ENCODE data around the gene RHOT1. TPM values are rescaled to one million over a fixed set of nuclear protein-coding genes. Genes with fewer than 3 reads are reported as not detected.
"Not testable (repeated sequence)": the region's sequence is repeated elsewhere in the genome, so short reads cannot be mapped to it uniquely, and the experiment has no call there.

The RHOT1 gene
- total RNA-seq, 1 experiment from 2014 or later, result 44.7 TPM

DNA sequence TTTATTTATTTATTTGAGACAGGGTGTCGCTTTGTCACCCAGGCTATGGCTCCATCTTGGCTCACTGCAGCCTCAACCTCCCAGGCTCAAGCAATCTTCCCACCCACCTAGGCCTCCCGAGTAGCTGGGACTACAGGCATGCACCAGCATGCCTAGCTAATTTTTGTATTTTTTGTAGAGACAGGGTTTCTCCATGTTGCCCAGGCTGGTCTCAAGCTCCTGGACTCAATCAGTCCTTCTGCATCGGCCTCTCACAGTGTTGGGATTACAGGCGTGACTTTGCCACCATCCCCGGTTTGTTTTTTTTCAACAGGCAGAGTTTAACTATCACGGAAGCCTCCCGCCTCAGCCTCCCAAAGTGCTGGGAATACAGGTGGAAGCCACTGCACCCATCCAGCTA is 13.8 kb upstream of the RHOT1 start:
- not testable (repeated sequence) for H3K27ac ChIP-seq; H3K36me3 ChIP-seq; DNase-seq (ENCODE audit: low read depth in 1 of 2, low spot score in 2 of 2); H3K27me3 ChIP-seq (replicated peaks); H3K9me3 ChIP-seq (replicated peaks); H3K4me1 ChIP-seq (replicated peaks); H3K4me3 ChIP-seq

DNA sequence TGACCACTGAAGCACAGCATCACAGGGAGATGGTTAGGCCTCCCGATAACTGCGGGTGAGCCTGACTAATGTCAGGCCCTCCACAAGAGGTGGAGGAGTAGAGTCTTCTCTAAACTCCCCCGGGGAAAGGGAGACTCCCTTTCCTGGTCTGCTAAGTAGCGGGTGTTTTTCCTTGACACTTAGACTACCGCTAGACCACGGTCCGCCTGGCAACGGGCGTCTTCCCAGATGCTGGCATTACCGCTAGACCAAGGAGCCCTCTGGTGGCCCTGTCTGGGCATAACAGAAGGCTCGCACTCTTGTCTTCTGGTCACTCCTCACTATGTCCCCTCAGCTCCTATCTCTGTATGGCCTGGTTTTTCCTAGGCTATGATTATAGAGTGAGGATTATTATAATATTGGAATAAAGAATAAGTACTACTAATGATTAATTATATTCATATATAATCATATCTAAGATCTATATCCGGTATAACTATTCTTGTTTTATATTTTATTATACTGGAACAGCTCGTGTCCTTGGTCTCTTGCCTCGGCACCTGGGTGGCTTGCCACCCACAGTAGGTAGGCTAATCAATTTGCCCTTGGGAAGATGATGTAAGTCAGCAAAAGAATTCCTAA is 6.7 kb upstream of the RHOT1 start:
- H3K27ac ChIP-seq; H3K4me1 ChIP-seq (replicated peaks); H3K4me3 ChIP-seq; H3K36me3 ChIP-seq; H3K9me3 ChIP-seq (replicated peaks); H3K27me3 ChIP-seq (replicated peaks): not testable (repeated sequence)
- peak in 1 of 2 experiments; percentile 63 for DNase-seq (ENCODE audit: low read depth in 1 of 2, low spot score in 2 of 2)

DNA sequence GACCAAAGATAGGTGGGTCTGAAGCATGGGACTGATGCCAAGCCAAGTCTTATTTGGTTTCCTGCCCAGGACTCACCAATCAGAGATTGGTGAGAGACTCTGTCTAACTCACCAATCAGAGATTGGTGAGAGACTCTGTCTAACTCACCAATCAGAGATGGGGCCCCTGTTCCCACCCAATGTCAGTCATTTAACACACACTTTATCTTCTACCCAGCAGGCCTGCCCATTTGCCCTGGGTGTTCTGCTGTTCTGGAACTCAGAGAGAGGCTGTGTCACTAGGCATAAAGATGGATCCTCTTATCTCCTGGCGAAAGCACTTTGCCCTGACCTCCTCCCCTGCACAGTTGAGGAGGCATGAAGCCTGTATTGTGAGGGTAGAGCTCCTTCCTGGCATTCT is 5.4 kb upstream of the RHOT1 start:
- no peak for DNase-seq (ENCODE audit: low read depth in 1 of 2, low spot score in 2 of 2)
- Histone ChIP-seq H3K36me3 (no peaks in the 10 kb centered on the region), H3K27me3 (replicated peaks) (no peaks in the 10 kb centered on the region), H3K4me1 (replicated peaks) (peaks cover 9% of the 10 kb centered on the region), H3K27ac (no peak overlapping the region), H3K9me3 (replicated peaks) (no peaks in the 10 kb centered on the region), H3K4me3 (no peak overlapping the region)

DNA sequence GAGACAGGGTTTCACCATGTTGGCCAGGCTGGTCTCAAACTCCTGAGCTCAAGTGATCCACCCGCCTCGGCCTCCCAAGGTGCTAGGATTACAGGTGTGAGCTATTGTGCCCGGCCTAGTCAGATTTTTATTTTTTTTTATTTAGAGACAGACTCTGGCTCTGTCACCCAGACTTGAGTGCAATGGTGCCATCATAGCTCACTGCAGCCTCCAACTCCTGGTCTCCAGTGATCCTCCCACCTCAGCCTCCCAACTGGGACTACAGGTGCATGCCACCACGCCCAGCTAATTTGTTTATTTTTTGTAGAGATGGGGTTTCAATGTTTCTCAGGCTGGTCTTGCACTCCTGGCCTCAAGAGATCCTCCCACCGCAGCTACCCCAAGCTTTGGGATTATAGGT is 2.8 kb upstream of the RHOT1 start:
- not testable (repeated sequence) for H3K9me3 ChIP-seq (replicated peaks); H3K36me3 ChIP-seq; H3K27me3 ChIP-seq (replicated peaks); H3K27ac ChIP-seq; DNase-seq (ENCODE audit: low read depth in 1 of 2, low spot score in 2 of 2); H3K4me3 ChIP-seq
- peaks cover 18% of the 10 kb centered on the region for H3K4me1 ChIP-seq (replicated peaks)

DNA sequence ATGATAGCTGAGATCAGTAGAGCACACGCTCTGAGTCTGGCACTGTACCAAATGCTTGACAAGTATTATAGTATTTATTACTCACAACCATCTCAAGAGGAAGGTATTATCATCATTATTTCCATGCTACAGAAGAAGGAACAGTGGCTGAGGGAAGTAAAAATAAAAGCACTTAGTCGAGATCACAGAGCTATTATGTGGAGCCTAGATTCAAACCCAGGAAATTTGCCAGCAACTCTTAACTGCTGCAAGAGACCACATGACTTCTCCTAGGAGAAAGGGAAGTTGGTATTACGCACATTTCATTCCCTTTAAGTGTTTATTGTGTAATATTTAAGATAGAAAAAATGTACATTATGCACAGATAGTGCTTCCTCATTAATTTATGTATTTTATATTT is 1.0 kb upstream of the RHOT1 start:
- H3K9me3 ChIP-seq (replicated peaks), result no peaks in the 10 kb centered on the region
- peak overlapping the region; percentile 83 for H3K4me3 ChIP-seq
- H3K4me1 ChIP-seq (replicated peaks), result peaks cover 18% of the 10 kb centered on the region
- peak in 1 of 2 experiments; percentile 31 for DNase-seq (ENCODE audit: low read depth in 1 of 2, low spot score in 2 of 2)
- peak overlapping the region; percentile 75; the same call in 1 of the 2 replicates for H3K27ac ChIP-seq
- no peaks in the 10 kb centered on the region for H3K27me3 ChIP-seq (replicated peaks)
- peaks cover 3% of the 10 kb centered on the region; the same call in 1 of the 2 replicates for H3K36me3 ChIP-seq

DNA sequence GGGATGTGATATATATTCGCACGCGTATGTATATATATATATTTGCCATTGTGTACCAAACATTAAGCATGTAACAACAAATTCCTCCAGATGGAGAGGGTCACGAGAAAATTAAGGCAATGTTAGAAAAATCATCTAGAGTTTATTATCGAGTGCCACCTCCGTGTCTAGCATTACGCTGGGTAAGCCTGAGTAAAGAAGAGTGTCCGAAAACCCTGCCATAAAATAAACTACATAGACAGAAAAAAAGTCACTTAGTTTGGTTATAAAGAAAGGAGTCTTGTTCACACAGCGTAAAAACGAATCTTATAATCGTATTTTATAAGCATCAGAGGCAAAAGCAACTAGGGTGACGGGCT is 644 bp upstream of the RHOT1 start:
- Histone ChIP-seq H3K9me3 (replicated peaks) (no peaks in the 10 kb centered on the region), H3K27ac (peak overlapping the region; percentile 75), H3K4me3 (peak overlapping the region; percentile 83), H3K4me1 (replicated peaks) (peaks cover 18% of the 10 kb centered on the region), H3K36me3 (peaks cover 3% of the 10 kb centered on the region; the same call in 1 of the 2 replicates), H3K27me3 (replicated peaks) (no peaks in the 10 kb centered on the region)
- no peak for DNase-seq (ENCODE audit: low read depth in 1 of 2, low spot score in 2 of 2)

DNA sequence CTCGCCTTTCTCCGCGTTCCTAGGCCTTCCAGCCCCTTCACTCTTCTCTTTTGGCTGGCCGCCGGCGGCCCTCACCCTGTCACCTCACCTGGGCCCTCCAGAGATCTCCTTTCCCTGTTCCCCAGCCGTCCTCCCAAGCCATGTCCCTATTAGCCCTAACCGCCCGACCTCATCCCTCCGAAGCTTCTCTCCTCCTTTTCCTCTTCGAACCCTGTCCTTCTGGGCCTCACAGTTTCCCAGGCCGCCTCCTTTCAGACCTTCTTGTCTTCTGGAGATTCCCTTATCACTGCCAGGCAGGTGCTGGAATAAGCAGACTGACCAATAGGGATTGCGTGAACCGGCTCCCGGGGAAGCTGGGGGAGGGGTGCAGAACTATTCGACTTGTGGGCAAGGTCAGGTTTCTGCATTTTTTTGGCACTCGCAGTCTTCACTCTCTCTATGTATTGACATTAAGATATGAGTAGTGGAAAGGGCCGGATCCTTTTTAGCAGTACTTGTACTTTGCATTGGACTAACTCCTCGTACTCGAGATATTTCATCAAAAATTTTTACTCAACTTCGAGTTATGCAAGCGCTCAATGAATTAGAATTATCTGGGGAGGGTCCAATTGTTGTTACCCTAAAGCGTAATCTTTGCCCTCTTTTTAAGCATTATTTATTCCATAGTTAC is 690 bp downstream of the RHOT1 start:
- no peak overlapping the region for H3K27ac ChIP-seq
- H3K27me3 ChIP-seq (replicated peaks), result no peaks in the 10 kb centered on the region
- peaks cover 3% of the 10 kb centered on the region; the same call in 1 of the 2 replicates for H3K36me3 ChIP-seq
- H3K4me1 ChIP-seq (replicated peaks), result peaks cover 18% of the 10 kb centered on the region
- H3K9me3 ChIP-seq (replicated peaks), result no peaks in the 10 kb centered on the region
- peak; percentile 35 to 57 for DNase-seq (ENCODE audit: low read depth in 1 of 2, low spot score in 2 of 2)
- peak overlapping the region; percentile 83 for H3K4me3 ChIP-seq

DNA sequence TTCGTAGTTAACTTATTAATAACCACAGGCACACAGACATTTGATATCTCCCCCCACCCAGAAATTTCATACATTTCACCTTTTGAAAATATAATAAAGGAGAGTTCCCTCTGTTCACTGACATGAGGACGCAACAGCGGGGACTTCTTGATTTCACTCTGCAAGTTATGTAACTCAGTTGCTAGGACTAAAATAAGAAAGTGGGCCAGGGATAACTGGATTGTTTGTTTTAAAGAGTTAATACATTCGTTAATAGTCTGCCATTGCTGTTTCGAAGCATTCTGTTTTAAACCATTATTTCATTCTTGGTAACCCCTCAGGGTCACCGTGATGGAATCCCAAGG is 1.2 kb downstream of the RHOT1 start:
- Histone ChIP-seq H3K4me1 (replicated peaks) (peaks cover 18% of the 10 kb centered on the region), H3K36me3 (peaks cover 3% of the 10 kb centered on the region; the same call in 1 of the 2 replicates), H3K27ac (no peak overlapping the region), H3K4me3 (peak overlapping the region; percentile 83), H3K27me3 (replicated peaks) (no peaks in the 10 kb centered on the region), H3K9me3 (replicated peaks) (no peaks in the 10 kb centered on the region)
- DNase-seq (ENCODE audit: low read depth in 1 of 2, low spot score in 2 of 2), result no peak

DNA sequence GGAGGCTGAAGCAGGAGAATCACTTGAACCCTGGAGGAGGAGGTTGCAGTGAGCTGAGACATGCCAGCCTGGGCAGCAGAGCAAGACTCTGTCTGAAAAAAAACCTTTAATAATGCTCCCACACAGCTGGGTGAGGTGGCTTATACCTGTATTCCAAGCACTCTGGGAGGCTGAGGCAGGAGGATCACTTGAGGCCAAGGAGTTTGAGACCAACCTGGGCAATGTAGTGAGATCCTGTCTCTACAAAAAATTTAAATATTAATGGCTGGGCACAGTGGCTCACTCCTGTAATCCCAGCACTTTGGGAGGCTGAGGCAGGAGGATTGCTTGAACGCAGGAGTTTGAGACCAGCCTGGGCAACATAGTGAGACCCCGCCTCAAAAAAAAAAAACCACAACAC is 2.1 kb downstream of the RHOT1 start:
- DNase-seq (ENCODE audit: low read depth in 1 of 2, low spot score in 2 of 2); H3K27me3 ChIP-seq (replicated peaks): not testable (repeated sequence)

DNA sequence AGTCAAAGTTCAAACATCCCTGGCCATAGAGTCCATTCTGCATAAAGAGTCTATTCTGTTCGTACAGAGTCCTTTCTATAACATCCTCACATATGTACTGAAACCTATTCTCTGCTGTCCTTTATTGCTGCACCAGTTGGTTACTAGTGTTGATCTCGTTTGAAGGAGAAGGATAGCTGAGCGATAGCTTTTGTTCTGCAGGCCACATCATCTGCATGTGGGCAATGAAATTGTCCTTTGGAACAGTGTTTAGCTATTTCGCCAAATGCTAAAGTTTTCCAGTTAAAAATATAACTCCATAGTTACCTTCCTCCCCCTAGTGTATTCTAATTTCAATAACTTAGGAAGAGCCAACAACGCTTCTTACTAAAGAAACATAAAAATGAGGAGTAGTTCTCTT is 6.0 kb downstream of the RHOT1 start:
- H3K27me3 ChIP-seq (replicated peaks), result no peaks in the 10 kb centered on the region
- H3K4me3 ChIP-seq, result no peak overlapping the region
- H3K27ac ChIP-seq, result no peak overlapping the region
- H3K4me1 ChIP-seq (replicated peaks), result peaks cover 4% of the 10 kb centered on the region
- H3K9me3 ChIP-seq (replicated peaks), result no peaks in the 10 kb centered on the region
- no peak for DNase-seq (ENCODE audit: low read depth in 1 of 2, low spot score in 2 of 2)
- peaks cover 6% of the 10 kb centered on the region for H3K36me3 ChIP-seq

More for the DNA sequence above, 2.1 kb downstream of the RHOT1 start:
- peaks cover 18% of the 10 kb centered on the region for H3K4me1 ChIP-seq (replicated peaks)
- H3K36me3 ChIP-seq; H3K4me3 ChIP-seq; H3K27ac ChIP-seq; H3K9me3 ChIP-seq (replicated peaks): not testable (repeated sequence)

DNA sequence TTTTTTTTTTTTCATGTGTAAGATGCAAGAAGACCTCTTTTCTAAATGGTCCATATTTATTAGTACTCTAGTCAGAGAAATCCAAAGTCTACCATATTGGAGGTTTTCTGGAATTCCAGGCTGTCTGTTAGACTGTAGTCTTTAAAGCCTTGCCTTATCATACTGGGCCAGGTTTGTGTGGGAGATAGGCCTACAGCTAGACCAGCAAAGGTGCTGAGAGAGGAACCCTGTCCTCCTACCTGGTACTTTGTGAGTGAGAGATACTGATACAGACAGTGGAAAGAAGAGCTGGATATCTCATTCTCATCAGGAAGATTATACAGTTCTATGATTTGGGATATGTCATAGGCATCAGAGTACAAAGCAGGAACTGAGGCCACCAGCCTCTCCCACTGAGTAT is 8.1 kb downstream of the RHOT1 start:
- Histone ChIP-seq H3K4me3 (no peak overlapping the region), H3K4me1 (replicated peaks) (no peaks in the 10 kb centered on the region), H3K27ac (no peak overlapping the region), H3K36me3 (peaks cover 10% of the 10 kb centered on the region), H3K27me3 (replicated peaks) (no peaks in the 10 kb centered on the region), H3K9me3 (replicated peaks) (no peaks in the 10 kb centered on the region)
- DNase-seq (ENCODE audit: low read depth in 1 of 2, low spot score in 2 of 2), result no peak

DNA sequence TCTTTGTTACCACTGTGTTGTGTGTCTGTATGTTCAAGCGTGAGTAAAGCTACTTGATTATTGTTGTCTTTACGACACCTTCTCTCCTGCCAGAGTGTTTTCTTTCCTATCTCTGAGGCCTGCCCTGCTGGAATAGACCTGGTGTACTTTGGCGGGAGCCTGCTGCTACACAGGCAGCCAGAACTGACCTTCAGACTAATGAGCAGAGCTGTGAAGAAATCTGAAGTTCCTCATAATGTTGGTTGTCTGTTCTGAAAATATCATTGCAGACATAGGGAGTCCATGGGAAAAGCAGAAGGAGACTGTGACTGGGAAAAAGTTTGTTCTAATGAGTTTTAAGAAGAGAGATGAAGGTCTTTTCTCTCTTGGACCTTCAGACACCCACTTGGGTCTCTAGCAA is 9.8 kb downstream of the RHOT1 start:
- Histone ChIP-seq H3K4me3 (no peak overlapping the region), H3K27me3 (replicated peaks) (no peaks in the 10 kb centered on the region), H3K9me3 (replicated peaks) (no peaks in the 10 kb centered on the region), H3K27ac (no peak overlapping the region), H3K36me3 (peaks cover 15% of the 10 kb centered on the region), H3K4me1 (replicated peaks) (no peaks in the 10 kb centered on the region)
- no peak for DNase-seq (ENCODE audit: low read depth in 1 of 2, low spot score in 2 of 2)

DNA sequence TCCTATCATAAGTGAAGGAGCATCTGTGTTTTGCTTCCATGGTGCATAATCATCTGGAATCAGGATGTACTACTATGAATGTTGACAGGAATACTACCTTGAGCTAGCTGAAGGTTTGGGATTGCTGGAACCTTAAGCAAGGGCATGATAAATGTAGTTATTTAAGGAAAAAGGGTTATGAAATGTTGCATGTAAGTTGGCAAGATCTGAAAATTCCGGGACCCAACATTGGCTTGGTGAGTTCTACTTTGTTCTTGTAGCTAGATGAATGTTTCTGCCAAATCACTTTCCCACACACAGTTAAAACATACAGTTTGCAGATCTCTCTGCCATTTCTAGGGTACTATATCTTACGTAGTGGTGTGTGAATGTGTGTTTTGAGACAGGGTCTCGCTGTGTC is 13.6 kb downstream of the RHOT1 start:
- DNase-seq (ENCODE audit: low read depth in 1 of 2, low spot score in 2 of 2), result no peak
- Histone ChIP-seq H3K9me3 (replicated peaks) (no peaks in the 10 kb centered on the region), H3K4me3 (no peak overlapping the region), H3K27ac (no peak overlapping the region), H3K27me3 (replicated peaks) (no peaks in the 10 kb centered on the region), H3K4me1 (replicated peaks) (no peaks in the 10 kb centered on the region), H3K36me3 (peaks cover 26% of the 10 kb centered on the region)

DNA sequence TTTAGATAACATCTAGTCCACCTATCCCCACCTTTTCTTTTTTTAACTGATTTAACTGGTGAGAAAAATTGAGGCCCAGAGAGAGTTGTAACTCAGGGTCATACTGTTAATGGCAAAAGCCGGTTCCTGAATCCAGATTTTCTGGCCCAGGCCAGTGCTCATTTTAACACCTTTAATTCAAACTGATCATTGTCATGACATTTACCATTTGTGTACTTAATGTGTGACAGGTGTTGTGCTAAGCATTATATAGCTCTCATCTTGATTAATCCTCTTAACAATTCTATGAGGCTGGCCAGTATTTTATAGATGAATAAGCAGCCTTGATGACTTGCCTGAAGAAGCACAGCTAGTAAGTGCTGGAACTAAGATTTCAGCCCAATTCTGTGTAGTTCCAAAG is 14.4 kb downstream of the RHOT1 start:
- peaks cover 7% of the 10 kb centered on the region for H3K4me1 ChIP-seq (replicated peaks)
- H3K27me3 ChIP-seq (replicated peaks), result no peaks in the 10 kb centered on the region
- H3K27ac ChIP-seq, result no peak overlapping the region
- no peak for DNase-seq (ENCODE audit: low read depth in 1 of 2, low spot score in 2 of 2)
- no peaks in the 10 kb centered on the region for H3K9me3 ChIP-seq (replicated peaks)
- H3K4me3 ChIP-seq, result no peak overlapping the region
- peaks cover 33% of the 10 kb centered on the region for H3K36me3 ChIP-seq

DNA sequence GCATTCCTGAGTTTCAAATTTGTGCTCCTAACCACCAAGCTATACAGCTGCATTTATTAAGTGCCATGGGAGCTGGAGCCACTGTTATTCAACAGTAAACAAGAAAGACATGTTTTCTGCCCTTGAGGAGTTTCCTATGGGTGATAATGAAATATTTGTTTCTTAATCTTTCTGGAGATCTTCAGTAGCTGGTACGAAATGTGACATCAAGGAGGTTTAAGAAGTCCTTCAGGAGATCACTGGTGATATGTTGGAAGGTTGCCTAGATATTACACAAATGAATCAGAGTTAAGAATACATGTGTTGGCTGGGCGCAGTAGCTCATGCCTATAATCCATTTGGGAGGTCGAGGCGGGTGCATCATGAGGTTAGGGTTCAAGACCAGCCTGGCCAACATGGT is 14.9 kb downstream of the RHOT1 start:
- Histone ChIP-seq H3K36me3 (peaks cover 35% of the 10 kb centered on the region), H3K4me3 (no peak overlapping the region), H3K27ac (no peak overlapping the region), H3K4me1 (replicated peaks) (peaks cover 13% of the 10 kb centered on the region), H3K9me3 (replicated peaks) (no peaks in the 10 kb centered on the region), H3K27me3 (replicated peaks) (no peaks in the 10 kb centered on the region)
- DNase-seq (ENCODE audit: low read depth in 1 of 2, low spot score in 2 of 2), result no peak
